ENCODE data around the gene TSPY2.
"Not testable (repeated sequence)": the region's sequence is repeated elsewhere in the genome, so short reads cannot be mapped to it uniquely, and the experiment has no call there.

Gene TSPY2, protein sequence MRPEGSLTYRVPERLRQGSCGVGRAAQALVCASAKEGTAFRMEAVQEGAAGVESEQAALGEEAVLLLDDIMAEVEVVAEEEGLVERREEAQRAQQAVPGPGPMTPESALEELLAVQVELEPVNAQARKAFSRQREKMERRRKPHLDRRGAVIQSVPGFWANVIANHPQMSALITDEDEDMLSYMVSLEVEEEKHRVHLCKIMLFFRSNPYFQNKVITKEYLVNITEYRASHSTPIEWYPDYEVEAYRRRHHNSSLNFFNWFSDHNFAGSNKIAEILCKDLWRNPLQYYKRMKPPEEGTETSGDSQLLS

DNA sequence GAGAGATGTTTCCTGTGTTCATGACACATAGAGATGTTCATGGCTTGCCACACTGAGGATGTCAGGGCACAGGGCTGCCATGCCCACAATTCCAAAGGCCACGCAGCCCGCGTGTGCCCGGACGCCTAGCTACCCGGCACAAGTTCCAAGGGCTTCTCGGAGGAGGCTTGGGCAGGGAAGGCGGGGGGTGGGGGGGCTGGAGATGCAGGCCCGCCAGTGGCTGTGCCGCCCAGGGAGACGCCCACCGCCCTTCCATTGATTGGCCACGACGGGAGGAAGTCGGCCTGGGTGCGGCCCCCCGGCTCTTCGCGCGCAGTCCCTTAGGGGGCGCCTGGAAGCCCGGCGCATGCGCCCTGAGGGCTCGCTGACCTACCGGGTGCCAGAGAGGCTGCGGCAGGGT lies at the start of gene TSPY2:
Gene TSPY2 (plus strand): TSS at position 301 of the 400 bp plus-strand sequence. CDS start 46 bp downstream, at position 347.
- DNase-seq (ENCODE audit: low spot score): not testable (repeated sequence)

DNA sequence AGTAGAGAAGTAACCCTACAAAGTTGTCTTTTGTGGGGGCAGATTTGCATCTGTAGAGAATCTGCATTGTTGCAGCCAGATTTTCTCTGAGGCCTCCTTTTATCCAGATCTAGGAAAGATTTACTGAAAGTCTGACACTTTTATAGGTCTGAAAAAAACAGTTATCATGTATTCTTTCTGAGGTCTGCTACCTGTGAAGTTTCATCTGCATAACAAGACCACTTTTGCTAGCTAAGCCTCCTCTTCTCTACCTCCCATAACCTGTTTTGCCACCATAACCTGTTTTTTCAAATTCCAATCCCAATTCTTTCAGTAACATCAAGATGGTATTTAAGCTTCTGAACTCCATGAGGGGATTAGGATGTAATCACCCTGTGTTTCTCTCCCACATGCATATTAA lies 36.5 kb upstream of the TSPY2 start:
- DNase-seq (ENCODE audit: low spot score): not testable (repeated sequence)

- not testable (repeated sequence) for DNase-seq (ENCODE audit: low spot score)
Measured at GRCh38 chrY:6217045-6217444, 29.0 kb upstream of the TSPY2 start.

GRCh38 chrY:6269839-6270238 lies 23.8 kb downstream of the TSPY2 start:
- DNase-seq (ENCODE audit: low spot score): not testable (repeated sequence)
